ENCODE data around the gene SRRM2.

SRRM2 gene

DNA sequence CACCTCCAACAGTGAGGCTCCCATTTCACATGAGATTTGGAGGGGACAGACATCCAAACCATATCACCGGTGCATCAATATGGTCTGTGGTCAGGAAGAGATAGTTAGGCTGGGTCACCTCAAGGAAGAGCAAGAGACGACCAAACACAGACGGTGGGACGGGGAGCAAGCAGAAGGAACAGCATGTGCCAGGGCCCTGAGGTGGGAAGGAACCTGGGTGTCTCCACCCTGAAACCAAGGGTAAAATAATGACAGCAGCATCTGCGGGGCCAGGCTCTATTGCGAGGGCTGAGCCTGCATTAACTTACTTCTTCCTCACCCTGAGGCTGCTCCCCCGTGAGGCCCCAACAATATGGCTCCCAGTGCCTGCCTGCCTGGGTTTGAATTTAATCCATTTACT, 55.7 kb downstream of the SRRM2 start:
- TF ChIP-seq, protein P1, sequence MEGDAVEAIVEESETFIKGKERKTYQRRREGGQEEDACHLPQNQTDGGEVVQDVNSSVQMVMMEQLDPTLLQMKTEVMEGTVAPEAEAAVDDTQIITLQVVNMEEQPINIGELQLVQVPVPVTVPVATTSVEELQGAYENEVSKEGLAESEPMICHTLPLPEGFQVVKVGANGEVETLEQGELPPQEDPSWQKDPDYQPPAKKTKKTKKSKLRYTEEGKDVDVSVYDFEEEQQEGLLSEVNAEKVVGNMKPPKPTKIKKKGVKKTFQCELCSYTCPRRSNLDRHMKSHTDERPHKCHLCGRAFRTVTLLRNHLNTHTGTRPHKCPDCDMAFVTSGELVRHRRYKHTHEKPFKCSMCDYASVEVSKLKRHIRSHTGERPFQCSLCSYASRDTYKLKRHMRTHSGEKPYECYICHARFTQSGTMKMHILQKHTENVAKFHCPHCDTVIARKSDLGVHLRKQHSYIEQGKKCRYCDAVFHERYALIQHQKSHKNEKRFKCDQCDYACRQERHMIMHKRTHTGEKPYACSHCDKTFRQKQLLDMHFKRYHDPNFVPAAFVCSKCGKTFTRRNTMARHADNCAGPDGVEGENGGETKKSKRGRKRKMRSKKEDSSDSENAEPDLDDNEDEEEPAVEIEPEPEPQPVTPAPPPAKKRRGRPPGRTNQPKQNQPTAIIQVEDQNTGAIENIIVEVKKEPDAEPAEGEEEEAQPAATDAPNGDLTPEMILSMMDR (IDR thresholded peaks at IDR 0.05; ENCODE audit: low read depth, low read length), result no peak
- no peak overlapping the region for H3K4me3 ChIP-seq (ENCODE audit: low read depth, low read length)

DNA sequence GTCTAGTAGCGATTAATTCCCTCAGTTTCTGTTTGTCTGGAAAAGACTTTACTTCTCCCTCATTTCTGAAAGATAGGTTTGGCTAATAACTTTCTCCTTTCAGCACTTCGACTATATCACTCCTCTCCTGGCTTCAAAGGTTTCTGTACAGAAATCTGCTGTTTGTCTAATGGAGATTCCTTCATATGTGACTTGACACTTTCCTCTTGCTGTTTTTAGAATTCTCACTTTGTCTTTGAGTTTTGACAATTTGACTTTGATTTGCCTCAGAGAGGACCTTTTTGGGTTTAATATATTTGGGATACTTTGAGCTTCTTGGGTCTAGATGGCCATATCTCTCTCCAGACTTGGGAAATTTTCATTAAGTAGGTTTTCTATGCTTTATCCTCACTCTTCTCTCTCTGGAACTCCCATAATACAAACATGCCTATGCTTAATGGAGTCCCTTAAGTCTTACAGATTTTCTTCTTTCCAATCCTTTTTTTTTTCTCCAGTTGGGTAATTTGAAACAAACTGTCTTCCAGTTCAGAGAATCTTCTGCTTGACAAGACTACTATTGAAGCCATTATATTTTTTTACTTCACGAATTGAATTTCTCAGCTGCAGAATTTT, 56.8 kb downstream of the SRRM2 start:
- TF ChIP-seq, protein P1 (IDR thresholded peaks at IDR 0.05; ENCODE audit: low read depth, low read length), result no peak
- no peak overlapping the region for H3K4me3 ChIP-seq (ENCODE audit: low read depth, low read length)

DNA sequence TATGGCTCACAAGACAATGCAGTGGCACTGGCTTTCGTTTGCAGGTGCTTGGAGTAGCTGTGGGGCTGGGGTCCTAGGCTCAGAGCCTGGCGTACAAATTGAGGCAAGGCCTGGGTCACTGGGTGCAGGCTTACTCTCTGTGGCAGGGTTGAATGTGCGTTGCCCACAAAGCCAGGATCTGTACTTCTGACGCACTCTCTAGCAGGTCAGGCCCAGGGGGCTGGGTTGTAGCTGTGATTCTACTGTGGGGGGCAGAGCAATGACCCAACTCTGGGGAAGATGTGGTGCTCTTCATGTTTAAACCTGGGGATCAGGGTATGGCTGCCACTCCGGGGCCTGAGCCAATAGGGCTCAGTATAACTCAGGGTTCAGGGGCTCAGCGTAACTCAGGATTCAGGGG, 58.2 kb downstream of the SRRM2 start:
- TF ChIP-seq, protein P1 (IDR thresholded peaks at IDR 0.05; ENCODE audit: low read depth, low read length), result no peak

DNA sequence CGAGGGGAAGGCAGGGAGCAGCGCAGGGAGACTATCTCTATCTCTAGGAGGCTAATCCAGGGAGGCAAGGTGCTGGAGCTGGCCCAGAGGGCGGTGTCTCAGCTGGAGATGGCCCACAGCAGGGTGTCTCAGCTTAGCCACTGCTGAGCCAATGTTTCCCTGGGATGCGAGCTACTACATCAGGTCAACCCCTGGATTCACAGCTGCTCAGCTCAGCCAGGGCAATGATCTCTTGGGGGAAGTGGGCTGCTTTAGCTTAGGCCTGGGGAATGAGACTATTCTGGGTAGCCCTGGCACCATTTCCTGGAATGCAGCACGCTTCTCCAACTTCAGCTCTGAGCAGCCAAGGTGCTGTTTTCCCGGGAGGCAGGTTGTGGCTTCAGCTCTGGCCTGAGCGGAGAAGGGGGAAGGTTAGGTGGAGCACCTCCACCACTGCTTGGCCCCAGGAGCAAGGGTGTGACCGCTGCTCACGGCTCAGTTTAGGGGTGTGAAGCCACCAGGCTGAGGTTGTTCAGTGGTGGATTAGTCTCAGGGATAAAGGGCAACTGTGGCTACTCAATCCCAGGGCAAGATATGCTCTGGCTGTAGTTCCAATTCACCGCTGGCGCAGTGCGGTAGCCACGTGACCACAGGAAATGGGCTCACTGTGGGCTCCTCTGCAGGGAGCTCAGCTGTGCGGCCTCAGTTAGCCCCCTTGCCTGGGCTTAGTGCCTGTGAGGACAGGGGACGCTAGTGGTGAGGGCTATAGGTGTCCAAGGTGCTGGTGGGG, 59.4 kb downstream of the SRRM2 start:
- TF ChIP-seq, protein P1 (IDR thresholded peaks at IDR 0.05; ENCODE audit: low read depth, low read length), result no peak
- no peak overlapping the region for H3K4me3 ChIP-seq (ENCODE audit: low read depth, low read length)

More for the DNA sequence above, 58.2 kb downstream of the SRRM2 start:
- no peak overlapping the region for H3K4me3 ChIP-seq (ENCODE audit: low read depth, low read length)

DNA sequence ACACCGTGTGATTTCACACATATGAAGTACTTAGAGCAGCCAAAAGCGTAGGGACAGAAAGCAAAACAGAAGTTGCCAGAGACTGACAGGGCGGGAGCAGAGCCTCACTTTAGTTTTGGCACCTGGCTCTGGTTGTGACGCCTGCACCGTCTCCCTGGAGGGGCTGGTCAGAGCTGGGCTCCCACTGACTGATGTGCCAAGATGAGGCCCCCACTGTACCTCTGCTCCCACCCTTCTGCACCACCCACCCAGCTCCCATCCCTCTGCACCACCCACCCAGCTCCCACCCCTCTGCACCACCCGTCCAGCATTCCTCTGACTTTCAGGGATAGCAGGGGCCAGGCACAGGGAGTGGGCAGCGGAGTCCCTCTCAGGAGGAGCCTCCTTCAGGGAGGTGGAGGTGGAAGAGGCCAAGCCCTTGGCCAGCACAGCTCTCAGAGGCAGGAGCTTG, 61.4 kb downstream of the SRRM2 start:
- no peak overlapping the region for H3K4me3 ChIP-seq (ENCODE audit: low read depth, low read length)
- TF ChIP-seq, protein P1 (IDR thresholded peaks at IDR 0.05; ENCODE audit: low read depth, low read length), result no peak

DNA sequence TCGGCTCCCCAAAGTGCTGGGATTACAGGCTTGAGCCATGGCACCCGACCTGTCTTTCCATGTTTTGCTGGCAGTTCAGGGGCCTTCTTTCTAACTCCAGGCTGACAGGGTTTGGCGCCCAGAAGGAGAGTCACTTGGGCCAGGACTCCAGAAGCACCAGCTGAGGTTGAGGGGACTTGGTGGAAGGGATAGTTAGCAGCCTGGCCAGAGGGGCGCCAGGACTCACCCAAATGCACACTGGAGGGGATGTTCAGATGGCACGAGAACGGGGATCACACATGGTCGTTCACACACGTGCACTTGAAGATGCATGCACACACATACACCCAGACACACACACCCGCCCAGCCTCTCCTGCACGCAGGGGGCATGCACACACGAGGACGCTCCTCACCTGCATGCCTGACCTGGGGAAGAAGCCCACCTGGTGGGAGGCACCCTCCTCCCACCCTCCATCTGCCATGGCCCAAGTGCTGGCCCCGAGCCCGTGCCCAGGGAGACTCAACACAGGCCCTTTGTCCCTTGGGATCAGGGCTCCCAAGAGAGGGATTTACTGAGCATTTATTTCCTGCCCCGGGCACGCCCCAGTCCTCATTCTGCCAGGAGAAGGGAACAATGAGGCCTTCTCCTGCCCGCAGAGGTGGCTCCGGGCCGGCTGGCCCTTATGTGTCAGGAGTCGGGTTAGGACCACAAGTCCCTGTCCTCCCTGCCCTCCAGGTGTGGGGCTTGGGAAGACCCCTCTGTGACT, 62.3 kb downstream of the SRRM2 start:
- TF ChIP-seq, protein P1 (IDR thresholded peaks at IDR 0.05; ENCODE audit: low read depth, low read length), result no peak

More for the DNA sequence above, 62.3 kb downstream of the SRRM2 start:
- no peak overlapping the region for H3K4me3 ChIP-seq (ENCODE audit: low read depth, low read length)

All from WI38 (cell line).